Upper lobe of right lung (tissue), 1 donor: ENCODE results near the gene GLTP. TPM values are rescaled to one million over a fixed set of nuclear protein-coding genes. Genes with fewer than 3 reads are reported as not detected.

Experiments used
- ATAC-seq: fragments of 200-7000 bp; cut with Tn5 transposase; one replicate; pipeline ENCODE4 v1.9.1; 2020; ENCODE audit warnings: mild to moderate bottlenecking, moderate library complexity
- DNase-seq: peaks from one replicate; pipeline ENCODE4 v3.0.0-alpha.2; 2020
- H3K27ac ChIP-seq: fragments of 200-600 bp; one replicate; pipeline ENCODE4 v1.8.0; 2022
- H3K27me3 ChIP-seq: fragments of 200-600 bp; one replicate; pipeline ENCODE4 v1.8.0; 2022; ENCODE audit warnings: mild to moderate bottlenecking
- H3K36me3 ChIP-seq: fragments of 200-600 bp; one replicate; pipeline ENCODE4 v1.8.0; 2022
- H3K4me1 ChIP-seq: fragments of 200-600 bp; one replicate; pipeline ENCODE4 v1.8.0; 2022
- H3K4me3 ChIP-seq: fragments of 200-600 bp; one replicate; pipeline ENCODE4 v1.8.0; 2022; ENCODE audit warnings: mild to moderate bottlenecking
- H3K9me3 ChIP-seq: fragments of 200-600 bp; one replicate; pipeline ENCODE4 v1.8.0; 2022
- intact Hi-C: fragments of 100-400 bp; cut with DNase I; formaldehyde crosslinking; loops from one replicate; pipeline ENCODE4 v1.11.0; 2022
- total RNA-seq: library from RNA; stranded (reverse); fragmentation: NEBNext Ultra II Directional; extraction: Animal tissue kit (Norgen Biotek cat#: 25700); gene quantifications from one replicate; pipeline ENCODE4 v1.2.1, GENCODE V29; 2021
- TF ChIP-seq, protein P1 (sequence below): fragments of 200-600 bp; IDR thresholded peaks from one replicate; pipeline ENCODE4 v1.8.0; 2022; ENCODE audit warnings: antibody characterized with exemption
- donor health status: DM: no; HTN: yes; CAD: no; lungs with severe emphysema.

The GLTP gene
- total RNA-seq, 1 donor from 2014 or later: 44.0 TPM

DNA sequence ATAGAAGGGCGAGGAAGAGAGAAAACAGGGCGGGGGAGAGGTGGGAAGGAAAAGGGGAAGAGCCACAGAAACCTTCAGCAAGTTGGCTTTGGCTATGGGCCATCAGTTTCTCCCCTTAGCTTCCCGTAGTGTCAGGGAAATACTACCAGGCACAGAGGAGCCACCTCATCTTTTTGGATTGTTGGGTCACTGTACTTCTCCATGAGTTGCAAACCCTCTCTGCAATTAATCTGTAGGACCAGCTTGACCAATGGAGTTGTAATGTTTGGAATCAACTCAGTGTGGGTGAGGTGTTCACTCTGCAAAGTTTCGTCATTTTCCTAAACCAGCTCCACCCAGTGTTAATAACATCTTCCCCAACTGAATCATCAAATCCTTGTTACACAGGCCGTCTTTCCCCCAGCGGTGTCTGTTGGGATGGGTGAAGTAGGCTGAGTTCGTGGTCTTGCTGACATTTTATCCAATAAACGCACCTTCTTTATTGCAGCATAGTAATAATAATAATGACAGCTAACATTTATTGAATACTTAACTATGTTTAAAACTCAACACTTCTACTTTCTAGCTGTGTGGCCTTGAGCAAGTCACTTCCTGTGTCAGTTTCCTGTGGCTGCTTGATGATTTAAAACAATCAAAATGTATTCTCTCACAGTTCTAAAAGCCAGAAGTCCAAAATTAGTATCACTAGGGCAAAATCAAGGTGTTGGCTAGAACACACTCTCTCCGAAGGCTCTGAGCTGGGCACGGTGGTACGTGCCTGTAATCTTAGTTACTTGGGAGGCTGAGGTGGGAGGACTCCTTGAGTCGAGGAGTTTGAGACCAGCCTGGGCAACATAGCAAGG is 8.1 kb upstream of the GLTP start:
- ATAC-seq: peak; percentile 85
- intact Hi-C loops: no loop called here
- TF ChIP-seq, protein P1, sequence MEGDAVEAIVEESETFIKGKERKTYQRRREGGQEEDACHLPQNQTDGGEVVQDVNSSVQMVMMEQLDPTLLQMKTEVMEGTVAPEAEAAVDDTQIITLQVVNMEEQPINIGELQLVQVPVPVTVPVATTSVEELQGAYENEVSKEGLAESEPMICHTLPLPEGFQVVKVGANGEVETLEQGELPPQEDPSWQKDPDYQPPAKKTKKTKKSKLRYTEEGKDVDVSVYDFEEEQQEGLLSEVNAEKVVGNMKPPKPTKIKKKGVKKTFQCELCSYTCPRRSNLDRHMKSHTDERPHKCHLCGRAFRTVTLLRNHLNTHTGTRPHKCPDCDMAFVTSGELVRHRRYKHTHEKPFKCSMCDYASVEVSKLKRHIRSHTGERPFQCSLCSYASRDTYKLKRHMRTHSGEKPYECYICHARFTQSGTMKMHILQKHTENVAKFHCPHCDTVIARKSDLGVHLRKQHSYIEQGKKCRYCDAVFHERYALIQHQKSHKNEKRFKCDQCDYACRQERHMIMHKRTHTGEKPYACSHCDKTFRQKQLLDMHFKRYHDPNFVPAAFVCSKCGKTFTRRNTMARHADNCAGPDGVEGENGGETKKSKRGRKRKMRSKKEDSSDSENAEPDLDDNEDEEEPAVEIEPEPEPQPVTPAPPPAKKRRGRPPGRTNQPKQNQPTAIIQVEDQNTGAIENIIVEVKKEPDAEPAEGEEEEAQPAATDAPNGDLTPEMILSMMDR: no peak
- Histone ChIP-seq H3K4me3 (no peak overlapping the region), H3K36me3 (no peaks in the 10 kb centered on the region), H3K27me3 (no peaks in the 10 kb centered on the region), H3K27ac (peak overlapping the region; percentile 74), H3K9me3 (no peaks in the 10 kb centered on the region), H3K4me1 (peaks cover 5% of the 10 kb centered on the region)
- no peak for DNase-seq

DNA sequence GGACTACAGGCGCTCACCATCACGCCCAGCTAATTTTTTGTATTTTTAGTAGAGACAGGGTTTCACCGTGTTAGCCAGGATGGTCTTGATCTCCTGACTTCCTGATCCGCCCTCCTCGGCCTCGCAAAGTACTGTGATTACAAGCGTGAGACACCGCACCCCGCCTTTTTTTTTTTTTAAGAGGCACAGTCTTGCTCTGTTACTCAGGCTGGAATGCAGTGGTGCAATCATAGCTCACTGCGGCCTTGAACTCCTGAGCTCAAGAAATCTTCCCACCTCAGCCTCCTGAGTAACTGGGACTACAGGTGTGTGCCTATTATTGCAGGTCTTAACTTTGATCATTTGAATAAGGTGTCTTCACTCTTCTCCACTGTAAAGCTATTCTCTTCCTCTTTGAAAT is 5.3 kb upstream of the GLTP start:
- Histone ChIP-seq H3K4me1 (peaks cover 10% of the 10 kb centered on the region), H3K4me3 (no peak overlapping the region), H3K9me3 (no peaks in the 10 kb centered on the region), H3K27ac (no peak overlapping the region), H3K27me3 (no peaks in the 10 kb centered on the region), H3K36me3 (no peaks in the 10 kb centered on the region)
- intact Hi-C loops: no loop called here
- DNase-seq (no peak), ATAC-seq (no peak)
- TF ChIP-seq, protein P1: no peak

DNA sequence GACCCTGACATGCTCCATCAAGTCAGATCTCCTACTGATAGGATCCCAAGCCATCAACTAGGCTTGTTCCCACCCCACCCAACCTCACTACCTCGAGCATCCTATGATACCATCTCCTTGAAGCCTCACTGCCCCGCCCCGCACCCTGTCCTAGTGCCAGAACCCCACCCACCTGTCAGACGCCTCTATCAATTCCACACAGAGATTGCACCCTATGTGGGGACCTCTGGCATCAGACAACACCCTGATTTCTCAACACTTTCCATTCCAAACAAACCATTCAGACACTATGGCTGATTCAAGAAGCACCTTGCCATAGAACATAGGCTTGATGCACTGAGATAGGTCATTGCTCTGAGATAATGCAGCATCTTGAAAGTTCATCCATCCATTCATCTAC is 3.1 kb upstream of the GLTP start:
- H3K4me3 ChIP-seq: no peak overlapping the region
- H3K27ac ChIP-seq: no peak overlapping the region
- H3K36me3 ChIP-seq: no peaks in the 10 kb centered on the region
- ATAC-seq (no peak), DNase-seq (no peak)
- H3K9me3 ChIP-seq: no peaks in the 10 kb centered on the region
- intact Hi-C loops: no loop called here
- TF ChIP-seq, protein P1: no peak
- H3K4me1 ChIP-seq: peaks cover 23% of the 10 kb centered on the region
- H3K27me3 ChIP-seq: no peaks in the 10 kb centered on the region

DNA sequence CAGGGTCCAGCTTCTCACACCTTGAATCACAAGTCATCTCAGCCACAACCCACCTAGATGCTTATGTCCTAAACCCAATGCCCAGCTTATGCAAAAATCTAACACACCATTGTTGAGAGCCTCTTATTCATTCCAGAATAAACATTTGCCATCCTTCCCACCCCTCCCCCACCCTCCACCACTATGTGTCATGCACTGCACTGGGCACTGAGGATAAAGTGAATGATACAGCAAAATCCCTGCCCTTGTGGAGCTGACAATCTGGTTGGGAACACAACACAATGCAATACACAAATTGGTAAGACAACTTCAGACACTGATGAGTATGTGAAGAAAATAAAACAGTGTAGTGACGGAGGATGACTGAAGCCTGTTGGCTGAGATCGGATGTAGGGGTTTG is 1.4 kb upstream of the GLTP start:
- Histone ChIP-seq H3K27ac (no peak overlapping the region), H3K4me1 (peaks cover 18% of the 10 kb centered on the region), H3K27me3 (no peaks in the 10 kb centered on the region), H3K36me3 (no peaks in the 10 kb centered on the region), H3K4me3 (no peak overlapping the region), H3K9me3 (no peaks in the 10 kb centered on the region)
- TF ChIP-seq, protein P1: no peak
- DNase-seq (no peak), ATAC-seq (no peak)
- intact Hi-C loops: no loop called here

DNA sequence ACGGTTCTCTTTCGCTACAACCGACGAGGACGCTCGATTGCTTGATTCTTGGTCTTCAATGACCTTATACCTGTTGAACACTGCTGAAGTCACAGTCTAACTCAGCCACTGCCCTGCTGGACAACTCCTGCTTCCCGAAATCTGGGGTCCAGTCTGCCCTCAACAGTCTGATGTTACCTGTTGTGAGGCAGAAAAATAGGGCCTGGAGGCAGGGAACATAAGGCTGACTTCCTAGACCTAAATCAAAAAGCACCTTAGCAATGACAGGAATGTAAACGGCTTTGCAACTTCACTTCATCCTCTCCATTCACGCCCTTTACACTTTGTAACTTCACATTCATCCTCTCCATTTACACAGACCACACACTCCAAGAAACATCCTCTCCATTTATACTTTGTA is 597 bp upstream of the GLTP start:
- intact Hi-C loops: no loop called here
- H3K9me3 ChIP-seq: no peaks in the 10 kb centered on the region
- TF ChIP-seq, protein P1: no peak
- H3K27me3 ChIP-seq: no peaks in the 10 kb centered on the region
- H3K36me3 ChIP-seq: no peaks in the 10 kb centered on the region
- no peak for DNase-seq
- H3K4me3 ChIP-seq: peak overlapping the region; percentile 67
- ATAC-seq: no peak
- peaks cover 20% of the 10 kb centered on the region for H3K4me1 ChIP-seq
- H3K27ac ChIP-seq: peak overlapping the region; percentile 65
